ENCODE results near the gene CERS6.

DNA sequence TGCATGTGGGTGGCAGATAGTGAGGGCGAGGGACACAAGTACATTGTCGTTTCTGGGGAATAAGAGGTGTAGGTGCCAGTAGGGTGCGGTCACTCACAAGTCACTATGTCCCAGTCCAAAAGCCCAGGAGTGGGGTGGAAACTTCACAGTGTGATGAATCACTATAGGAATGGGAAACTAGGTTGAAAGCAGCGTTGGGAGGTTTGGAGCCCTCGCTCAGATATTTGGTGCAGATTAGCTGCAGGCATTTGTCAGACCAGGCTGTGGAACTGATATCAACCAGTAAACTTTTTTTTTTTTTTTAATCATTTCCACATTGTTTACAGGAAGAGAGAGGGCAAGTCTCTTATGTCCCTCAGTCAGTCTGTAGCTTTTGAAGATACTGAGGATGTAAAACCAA, 121.8 kb downstream of the CERS6 start:
- TF ChIP-seq, protein P1, sequence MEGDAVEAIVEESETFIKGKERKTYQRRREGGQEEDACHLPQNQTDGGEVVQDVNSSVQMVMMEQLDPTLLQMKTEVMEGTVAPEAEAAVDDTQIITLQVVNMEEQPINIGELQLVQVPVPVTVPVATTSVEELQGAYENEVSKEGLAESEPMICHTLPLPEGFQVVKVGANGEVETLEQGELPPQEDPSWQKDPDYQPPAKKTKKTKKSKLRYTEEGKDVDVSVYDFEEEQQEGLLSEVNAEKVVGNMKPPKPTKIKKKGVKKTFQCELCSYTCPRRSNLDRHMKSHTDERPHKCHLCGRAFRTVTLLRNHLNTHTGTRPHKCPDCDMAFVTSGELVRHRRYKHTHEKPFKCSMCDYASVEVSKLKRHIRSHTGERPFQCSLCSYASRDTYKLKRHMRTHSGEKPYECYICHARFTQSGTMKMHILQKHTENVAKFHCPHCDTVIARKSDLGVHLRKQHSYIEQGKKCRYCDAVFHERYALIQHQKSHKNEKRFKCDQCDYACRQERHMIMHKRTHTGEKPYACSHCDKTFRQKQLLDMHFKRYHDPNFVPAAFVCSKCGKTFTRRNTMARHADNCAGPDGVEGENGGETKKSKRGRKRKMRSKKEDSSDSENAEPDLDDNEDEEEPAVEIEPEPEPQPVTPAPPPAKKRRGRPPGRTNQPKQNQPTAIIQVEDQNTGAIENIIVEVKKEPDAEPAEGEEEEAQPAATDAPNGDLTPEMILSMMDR (IDR thresholded peaks at IDR 0.05; ENCODE audit: low read depth, low read length, missing input control) = no peak
- TF ChIP-seq TAF1 (conservative IDR thresholded peaks at IDR 0.05) = no peak

Measured in liver (tissue), 3 donors.